Measurements from ENCODE around the gene NUP54. TPM values are rescaled to one million over a fixed set of nuclear protein-coding genes. Genes with fewer than 3 reads are reported as not detected.

The NUP54 gene
- 57.2 and 62.7 TPM in 2 replicates for total RNA-seq

- intact Hi-C loops (cut with micrococcal nuclease): loop anchor here (1.0 to 10.0 kb wide), 13 partner anchors 65 to 1714 kb away; partner anchors contain the start of genes CCNG2, G3BP2, MRPL1 and RCHY1
Observed at GRCh38 chr4:76148142-76148865, at the start of gene NUP54. TSS of gene NUP54 (minus strand) at chr4:76148397. CDS start at chr4:76148374, 23 bp downstream.

GRCh38 chr4:76197031-76197743 is 49.0 kb upstream of the NUP54 start:
- intact Hi-C loops (cut with micrococcal nuclease): loop anchor here (5.0 kb wide), 1 partner anchor 525 kb away; the partner anchor contains the start of gene G3BP2

GRCh38 chr4:76196376-76196775 is 48.2 kb upstream of the NUP54 start:
- intact Hi-C loops (cut with micrococcal nuclease): loop anchor here (5.0 kb wide), 1 partner anchor 524 kb away; the partner anchor contains the start of gene G3BP2

- intact Hi-C loops (cut with micrococcal nuclease): loop anchor here (5.0 kb wide), 1 partner anchor 523 kb away; the partner anchor contains the start of gene G3BP2
Observed at GRCh38 chr4:76195326-76195725, 47.1 kb upstream of the NUP54 start.

- intact Hi-C loops (cut with micrococcal nuclease): no loop called here
Observed at GRCh38 chr4:76194325-76194724, 46.1 kb upstream of the NUP54 start.

- intact Hi-C loops (cut with micrococcal nuclease): no loop called here
Observed at GRCh38 chr4:76192236-76192635, 44.0 kb upstream of the NUP54 start.

GRCh38 chr4:76188557-76188956 is 40.4 kb upstream of the NUP54 start:
- intact Hi-C loops (cut with micrococcal nuclease): no loop called here

GRCh38 chr4:76188149-76188548 is 40.0 kb upstream of the NUP54 start:
- intact Hi-C loops (cut with micrococcal nuclease): no loop called here

GRCh38 chr4:76187152-76187551 is 39.0 kb upstream of the NUP54 start:
- intact Hi-C loops (cut with micrococcal nuclease): no loop called here

GRCh38 chr4:76182463-76182862 is 34.3 kb upstream of the NUP54 start:
- intact Hi-C loops (cut with micrococcal nuclease): no loop called here

- intact Hi-C loops (cut with micrococcal nuclease): loop anchor here (1.0 to 2.0 kb wide), 3 partner anchors 35 to 199 kb away; no protein-coding TSS in a partner anchor
Observed at GRCh38 chr4:76179398-76180318, 31.5 kb upstream of the NUP54 start.

- intact Hi-C loops (cut with micrococcal nuclease): no loop called here
Observed at GRCh38 chr4:76178296-76178695, 30.1 kb upstream of the NUP54 start.

GRCh38 chr4:76177709-76178108 is 29.5 kb upstream of the NUP54 start:
- intact Hi-C loops (cut with micrococcal nuclease): no loop called here

GRCh38 chr4:76175336-76175735 is 27.1 kb upstream of the NUP54 start:
- intact Hi-C loops (cut with micrococcal nuclease): no loop called here

GRCh38 chr4:76174216-76174615 is 26.0 kb upstream of the NUP54 start:
- intact Hi-C loops (cut with micrococcal nuclease): no loop called here

- intact Hi-C loops (cut with micrococcal nuclease): no loop called here
Observed at GRCh38 chr4:76168688-76169087, 20.5 kb upstream of the NUP54 start.

- intact Hi-C loops (cut with micrococcal nuclease): no loop called here
Observed at GRCh38 chr4:76166480-76166879, 18.3 kb upstream of the NUP54 start.

- intact Hi-C loops (cut with micrococcal nuclease): no loop called here
Observed at GRCh38 chr4:76160355-76160754, 12.2 kb upstream of the NUP54 start.

- intact Hi-C loops (cut with micrococcal nuclease): no loop called here
Observed at GRCh38 chr4:76156635-76157034, 8.4 kb upstream of the NUP54 start.

GRCh38 chr4:76155979-76156378 is 7.8 kb upstream of the NUP54 start:
- intact Hi-C loops (cut with micrococcal nuclease): no loop called here

GRCh38 chr4:76153356-76153755 is 5.2 kb upstream of the NUP54 start:
- intact Hi-C loops (cut with micrococcal nuclease): no loop called here
